Measurements from ENCODE around the gene ACTR1A. TPM values are rescaled to one million over a fixed set of nuclear protein-coding genes. Genes with fewer than 3 reads are reported as not detected.

ACTR1A gene
- polyA plus RNA-seq, 1 experiment, result 216 TPM

DNA sequence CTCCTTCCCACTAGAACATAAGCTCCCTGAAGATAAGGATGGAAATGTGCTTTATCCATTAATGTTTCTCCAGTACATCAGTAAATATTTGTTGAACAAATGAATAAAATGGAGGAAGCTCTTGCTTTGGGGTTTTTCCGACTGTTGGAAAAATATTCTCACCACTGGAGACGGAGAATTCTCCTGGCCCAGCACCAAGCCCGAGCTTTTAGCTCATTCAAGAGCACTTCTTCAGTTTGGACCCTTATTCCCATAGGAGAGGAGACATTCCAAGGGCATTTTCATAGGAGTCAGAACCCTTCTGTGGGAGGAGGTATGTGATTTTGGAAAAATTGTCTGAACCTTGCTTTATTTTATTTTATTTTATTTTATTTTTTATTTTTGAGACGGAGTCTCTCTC, 22.2 kb upstream of the ACTR1A start:
- no peak for DNase-seq (ENCODE audit: low read depth)
- Histone ChIP-seq H3K36me3 (ENCODE audit: control insufficient read depth, insufficient read depth, low read length) (peaks cover 2% of the 10 kb centered on the region), H3K4me3 (ENCODE audit: low read depth, low read length) (no peak overlapping the region), H3K27me3 (ENCODE audit: control insufficient read depth, insufficient read depth, low read length) (no peaks in the 10 kb centered on the region)
- POLR2A ChIA-PET, result interaction anchor here (0.6 kb wide), 1 partner anchor 16 kb away, joined by 25 read pairs; no protein-coding TSS in a partner anchor
- CTCF ChIA-PET, result no interaction called here
- TF ChIP-seq CTCF (IDR thresholded peaks at IDR 0.05; ENCODE audit: insufficient read depth, low read depth, low read length), result no peak

DNA sequence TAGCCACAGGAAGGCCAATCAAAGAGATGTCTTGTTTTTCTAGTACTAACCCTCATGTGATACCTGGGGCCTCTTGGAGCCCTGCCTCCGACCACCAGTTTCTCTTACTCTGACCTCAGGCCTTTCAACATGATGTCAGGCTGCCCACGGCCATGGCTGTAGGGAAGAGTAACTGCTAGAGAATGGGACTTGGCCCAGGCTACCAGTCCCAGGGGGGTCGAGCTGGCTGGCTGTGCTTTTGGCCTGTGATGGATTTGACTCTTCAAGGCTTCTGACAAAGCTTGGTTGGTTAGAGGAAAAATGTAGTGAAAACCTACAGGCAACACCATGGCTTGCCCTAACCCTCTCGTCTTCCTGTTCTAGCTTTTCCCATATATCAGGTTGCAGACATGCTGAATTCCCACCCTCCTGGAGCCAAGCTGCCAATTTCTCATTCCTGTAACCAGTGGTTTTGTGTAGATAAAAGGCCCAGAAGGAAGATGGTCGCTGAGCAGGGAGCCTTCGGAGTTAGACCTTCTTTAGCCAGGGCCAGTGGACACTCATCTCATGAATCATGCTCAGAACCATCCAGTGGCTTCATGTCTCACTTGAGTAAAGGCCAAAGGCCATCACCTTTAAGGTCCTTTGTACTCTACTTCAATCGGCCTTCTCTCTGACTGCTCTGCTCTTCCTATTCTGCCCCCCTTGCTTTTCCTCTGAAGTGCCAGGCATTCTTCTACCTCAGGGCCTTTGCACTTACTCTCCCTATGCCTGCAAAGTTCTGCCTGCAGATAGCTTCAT, 20.9 kb upstream of the ACTR1A start:
- Histone ChIP-seq H3K36me3 (ENCODE audit: control insufficient read depth, insufficient read depth, low read length) (peaks cover 2% of the 10 kb centered on the region), H3K4me3 (ENCODE audit: low read depth, low read length) (no peak overlapping the region), H3K27me3 (ENCODE audit: control insufficient read depth, insufficient read depth, low read length) (no peaks in the 10 kb centered on the region)
- ChIA-PET CTCF (interaction anchor here (1.0 to 1.4 kb wide), 3 partner anchors 19 to 30 kb away, joined by 3 to 4 read pairs (median 3); partner anchors contain the start of gene ACTR1A), POLR2A (no interaction called here)
- no peak for TF ChIP-seq CTCF (IDR thresholded peaks at IDR 0.05; ENCODE audit: insufficient read depth, low read depth, low read length)
- DNase-seq (ENCODE audit: low read depth), result no peak

GRCh38 chr10:102522874-102523249, 20.4 kb upstream of the ACTR1A start:
- ChIA-PET POLR2A (no interaction called here), CTCF (interaction anchor here (1.0 to 1.4 kb wide), 4 partner anchors 18 to 31 kb away, joined by 3 to 4 read pairs (median 4); partner anchors contain the start of gene ACTR1A)
- DNase-seq (ENCODE audit: low read depth), result no peak
- TF ChIP-seq CTCF (IDR thresholded peaks at IDR 0.05; ENCODE audit: insufficient read depth, low read depth, low read length), result no peak
- no peaks in the 10 kb centered on the region for H3K27me3 ChIP-seq (ENCODE audit: control insufficient read depth, insufficient read depth, low read length)
- H3K4me3 ChIP-seq (ENCODE audit: low read depth, low read length), result no peak overlapping the region
- H3K36me3 ChIP-seq (ENCODE audit: control insufficient read depth, insufficient read depth, low read length), result peaks cover 2% of the 10 kb centered on the region

GRCh38 chr10:102519246-102519825, 16.8 kb upstream of the ACTR1A start:
- H3K4me3 ChIP-seq (ENCODE audit: low read depth, low read length), result no peak overlapping the region
- CTCF ChIA-PET, result interaction anchor here (1.0 kb wide), 1 partner anchor 15 kb away, joined by 3 read pairs; the partner anchor contains the start of gene SUFU
- no peak for DNase-seq (ENCODE audit: low read depth)
- no peak for TF ChIP-seq CTCF (IDR thresholded peaks at IDR 0.05; ENCODE audit: insufficient read depth, low read depth, low read length)
- H3K36me3 ChIP-seq (ENCODE audit: control insufficient read depth, insufficient read depth, low read length), result peaks cover 8% of the 10 kb centered on the region
- POLR2A ChIA-PET, result interaction anchor here (0.6 kb wide), 1 partner anchor 127 kb away, joined by 4 read pairs; no protein-coding TSS in a partner anchor
- H3K27me3 ChIP-seq (ENCODE audit: control insufficient read depth, insufficient read depth, low read length), result no peaks in the 10 kb centered on the region

DNA sequence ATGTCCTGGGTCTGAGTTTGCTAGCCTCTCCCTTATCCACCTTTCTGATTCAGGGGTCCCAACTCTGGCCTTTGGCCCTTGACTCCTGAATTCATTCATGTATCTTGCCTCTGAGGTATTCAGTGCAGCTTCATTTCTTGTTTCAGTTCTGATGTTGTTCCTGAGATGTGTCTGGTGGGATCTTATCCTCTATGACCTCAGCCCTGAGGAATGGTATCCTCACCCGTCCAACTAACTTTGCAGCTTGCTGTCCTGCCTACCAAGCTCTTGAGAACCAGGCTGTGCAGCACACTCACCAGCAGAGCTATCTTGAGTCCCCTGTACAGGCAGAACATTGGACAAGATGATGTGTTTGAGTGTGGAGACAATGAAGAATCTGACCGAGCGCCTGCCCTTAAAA, 15.0 kb upstream of the ACTR1A start:
- H3K36me3 ChIP-seq (ENCODE audit: control insufficient read depth, insufficient read depth, low read length), result peaks cover 5% of the 10 kb centered on the region
- ChIA-PET POLR2A (interaction anchor here (0.6 to 1.0 kb wide), 3 partner anchors 10 to 46 kb away, joined by 3 read pairs; no protein-coding TSS in a partner anchor), CTCF (interaction anchor here (1.5 to 2.8 kb wide), 2 partner anchors 14 to 66 kb away, joined by 4 to 9 read pairs; partner anchors contain the start of genes ACTR1A and SUFU)
- H3K4me3 ChIP-seq (ENCODE audit: low read depth, low read length), result no peak overlapping the region
- TF ChIP-seq CTCF (IDR thresholded peaks at IDR 0.05; ENCODE audit: insufficient read depth, low read depth, low read length), result no peak
- DNase-seq (ENCODE audit: low read depth), result peak; percentile 22
- H3K27me3 ChIP-seq (ENCODE audit: control insufficient read depth, insufficient read depth, low read length), result no peaks in the 10 kb centered on the region
